Peyer's patch (tissue), 4 donors: Measurements from ENCODE around the gene MCTP1.

ENCODE experiments used
- POLR2A ChIP-seq, 2 donors: fragments of 450-650 bp; IDR thresholded peaks; one replicate each; pipeline ENCODE4 v1.5.1; 2017; ENCODE audit warnings: antibody characterized with exemption in 2 of 2, mild to moderate bottlenecking in 2 of 2, moderate library complexity in 2 of 2
- TF ChIP-seq, protein P1 (sequence below), 6 experiments: fragments of 450-650 bp in 4 of 6; fragments of 200-600 bp in 2 of 6; sonication (generic) in 1 of 6; IDR thresholded peaks; one replicate each; pipeline ENCODE4 v1.5.1; 2017 to 2019; ENCODE audit warnings: antibody characterized with exemption in 6 of 6, mild to moderate bottlenecking in 3 of 6, moderate library complexity in 1 of 6

DNA sequence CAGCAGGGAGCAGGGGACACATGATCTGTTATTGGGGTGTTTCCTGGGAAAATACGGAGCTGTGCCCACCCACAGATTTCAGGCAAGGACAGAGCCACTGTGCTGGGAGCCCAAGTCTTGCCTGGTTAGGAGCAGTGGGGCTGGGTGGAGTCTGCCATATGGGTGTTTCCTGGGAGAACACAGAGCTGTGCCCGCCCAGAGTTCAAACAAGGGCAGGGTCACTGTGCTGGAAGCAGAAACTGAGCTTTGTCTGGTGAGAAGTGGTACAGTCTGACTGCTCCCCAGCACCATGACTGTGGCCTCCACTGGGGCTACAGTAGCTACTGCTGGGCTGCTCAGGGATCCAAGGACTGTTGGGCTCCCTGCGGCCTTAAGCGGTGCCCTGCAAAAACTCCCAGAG lies 135.5 kb downstream of the MCTP1 start:
- TF ChIP-seq, protein P1, sequence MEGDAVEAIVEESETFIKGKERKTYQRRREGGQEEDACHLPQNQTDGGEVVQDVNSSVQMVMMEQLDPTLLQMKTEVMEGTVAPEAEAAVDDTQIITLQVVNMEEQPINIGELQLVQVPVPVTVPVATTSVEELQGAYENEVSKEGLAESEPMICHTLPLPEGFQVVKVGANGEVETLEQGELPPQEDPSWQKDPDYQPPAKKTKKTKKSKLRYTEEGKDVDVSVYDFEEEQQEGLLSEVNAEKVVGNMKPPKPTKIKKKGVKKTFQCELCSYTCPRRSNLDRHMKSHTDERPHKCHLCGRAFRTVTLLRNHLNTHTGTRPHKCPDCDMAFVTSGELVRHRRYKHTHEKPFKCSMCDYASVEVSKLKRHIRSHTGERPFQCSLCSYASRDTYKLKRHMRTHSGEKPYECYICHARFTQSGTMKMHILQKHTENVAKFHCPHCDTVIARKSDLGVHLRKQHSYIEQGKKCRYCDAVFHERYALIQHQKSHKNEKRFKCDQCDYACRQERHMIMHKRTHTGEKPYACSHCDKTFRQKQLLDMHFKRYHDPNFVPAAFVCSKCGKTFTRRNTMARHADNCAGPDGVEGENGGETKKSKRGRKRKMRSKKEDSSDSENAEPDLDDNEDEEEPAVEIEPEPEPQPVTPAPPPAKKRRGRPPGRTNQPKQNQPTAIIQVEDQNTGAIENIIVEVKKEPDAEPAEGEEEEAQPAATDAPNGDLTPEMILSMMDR (IDR thresholded peaks at IDR 0.05) = no peak
- no peak for TF ChIP-seq POLR2A (IDR thresholded peaks at IDR 0.05)
